Endothelial cell (in vitro differentiated cells): ENCODE data around the gene RHOH. TPM values are rescaled to one million over a fixed set of nuclear protein-coding genes. Genes with fewer than 3 reads are reported as not detected.
"Not testable (repeated sequence)": the region's sequence is repeated elsewhere in the genome, so short reads cannot be mapped to it uniquely, and the experiment has no call there.

Experiments
- DNase-seq: peaks from one replicate; pipeline ENCODE4 v3.0.0; 2021; ENCODE audit warnings: low spot score
- H3K27ac Mint-ChIP-seq: one replicate; pipeline ENCODE4 v1.8.0; 2021; ENCODE audit warnings: mixed read lengths, inconsistent platforms; ENCODE audit not compliant: unreplicated experiment
- H3K27me3 Mint-ChIP-seq: one replicate; pipeline ENCODE4 v1.8.0; 2021; ENCODE audit warnings: mild to moderate bottlenecking, moderate library complexity, mixed read lengths, inconsistent platforms; ENCODE audit not compliant: unreplicated experiment
- H3K36me3 Mint-ChIP-seq: one replicate; pipeline ENCODE4 v1.8.0; 2021; ENCODE audit warnings: mild to moderate bottlenecking, low read depth, mixed read lengths, inconsistent platforms; ENCODE audit not compliant: unreplicated experiment
- H3K4me1 Mint-ChIP-seq: one replicate; pipeline ENCODE4 v1.8.0; 2021; ENCODE audit warnings: mild to moderate bottlenecking, mixed read lengths, inconsistent platforms; ENCODE audit not compliant: unreplicated experiment
- H3K4me3 Mint-ChIP-seq: one replicate; pipeline ENCODE4 v1.8.0; 2021; ENCODE audit warnings: mild to moderate bottlenecking, mixed read lengths, inconsistent platforms; ENCODE audit not compliant: unreplicated experiment
- H3K9me3 Mint-ChIP-seq: one replicate; pipeline ENCODE4 v1.8.0; 2021; ENCODE audit warnings: mixed read lengths, inconsistent platforms; ENCODE audit not compliant: unreplicated experiment
- total RNA-seq: library from RNA; stranded (reverse); fragmentation: NEBNext Ultra II Directional; extraction: Animal tissue kit (Norgen Biotek cat#: 25700); gene quantifications from one replicate; pipeline ENCODE4 v1.2.1, GENCODE V29; 2021; ENCODE audit not compliant: unreplicated experiment
- TF ChIP-seq, protein P1 (sequence below): fragments of 200-600 bp; sonication (generic); IDR thresholded peaks from one replicate; pipeline ENCODE4 v1.5.0; 2021; ENCODE audit warnings: antibody characterized with exemption; ENCODE audit not compliant: unreplicated experiment

Gene RHOH
- total RNA-seq, 1 donor from 2014 or later = 20.4 TPM

DNA sequence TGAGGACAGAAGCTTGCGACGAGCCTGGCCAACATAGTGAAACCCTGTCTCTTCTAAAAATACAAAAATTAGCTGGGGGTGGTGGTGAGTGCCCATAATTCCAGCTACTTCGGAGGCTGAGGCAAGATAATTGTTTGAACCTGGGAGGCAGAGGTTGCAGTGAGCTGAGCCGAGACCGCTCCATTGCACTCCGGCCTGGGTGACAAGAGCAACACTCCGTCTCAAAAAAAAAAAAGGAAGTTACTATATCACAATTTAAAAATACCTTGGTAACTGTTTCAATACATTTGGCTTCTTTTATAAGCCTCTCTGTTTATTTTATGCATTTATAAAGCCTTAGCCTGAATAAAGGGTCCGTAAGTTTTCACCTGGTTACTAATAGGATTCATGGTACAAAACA lies 91.7 kb downstream of the RHOH start:
- no peak for DNase-seq
- Mint-ChIP-seq H3K36me3 (peaks cover 4% of the 10 kb centered on the region), H3K9me3 (no peaks in the 10 kb centered on the region), H3K4me1 (peaks cover 10% of the 10 kb centered on the region), H3K4me3 (no peak overlapping the region), H3K27ac (no peak overlapping the region), H3K27me3 (peaks cover 5% of the 10 kb centered on the region)
- TF ChIP-seq, protein P1, sequence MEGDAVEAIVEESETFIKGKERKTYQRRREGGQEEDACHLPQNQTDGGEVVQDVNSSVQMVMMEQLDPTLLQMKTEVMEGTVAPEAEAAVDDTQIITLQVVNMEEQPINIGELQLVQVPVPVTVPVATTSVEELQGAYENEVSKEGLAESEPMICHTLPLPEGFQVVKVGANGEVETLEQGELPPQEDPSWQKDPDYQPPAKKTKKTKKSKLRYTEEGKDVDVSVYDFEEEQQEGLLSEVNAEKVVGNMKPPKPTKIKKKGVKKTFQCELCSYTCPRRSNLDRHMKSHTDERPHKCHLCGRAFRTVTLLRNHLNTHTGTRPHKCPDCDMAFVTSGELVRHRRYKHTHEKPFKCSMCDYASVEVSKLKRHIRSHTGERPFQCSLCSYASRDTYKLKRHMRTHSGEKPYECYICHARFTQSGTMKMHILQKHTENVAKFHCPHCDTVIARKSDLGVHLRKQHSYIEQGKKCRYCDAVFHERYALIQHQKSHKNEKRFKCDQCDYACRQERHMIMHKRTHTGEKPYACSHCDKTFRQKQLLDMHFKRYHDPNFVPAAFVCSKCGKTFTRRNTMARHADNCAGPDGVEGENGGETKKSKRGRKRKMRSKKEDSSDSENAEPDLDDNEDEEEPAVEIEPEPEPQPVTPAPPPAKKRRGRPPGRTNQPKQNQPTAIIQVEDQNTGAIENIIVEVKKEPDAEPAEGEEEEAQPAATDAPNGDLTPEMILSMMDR = no peak

GRCh38 chr4:40289366-40290188 lies 92.7 kb downstream of the RHOH start:
- Mint-ChIP-seq H3K4me1 (peaks cover 10% of the 10 kb centered on the region), H3K9me3 (no peaks in the 10 kb centered on the region), H3K36me3 (peaks cover 4% of the 10 kb centered on the region), H3K27ac (no peak overlapping the region), H3K27me3 (peaks cover 5% of the 10 kb centered on the region), H3K4me3 (no peak overlapping the region)
- TF ChIP-seq, protein P1 = no peak
- no peak for DNase-seq

DNA sequence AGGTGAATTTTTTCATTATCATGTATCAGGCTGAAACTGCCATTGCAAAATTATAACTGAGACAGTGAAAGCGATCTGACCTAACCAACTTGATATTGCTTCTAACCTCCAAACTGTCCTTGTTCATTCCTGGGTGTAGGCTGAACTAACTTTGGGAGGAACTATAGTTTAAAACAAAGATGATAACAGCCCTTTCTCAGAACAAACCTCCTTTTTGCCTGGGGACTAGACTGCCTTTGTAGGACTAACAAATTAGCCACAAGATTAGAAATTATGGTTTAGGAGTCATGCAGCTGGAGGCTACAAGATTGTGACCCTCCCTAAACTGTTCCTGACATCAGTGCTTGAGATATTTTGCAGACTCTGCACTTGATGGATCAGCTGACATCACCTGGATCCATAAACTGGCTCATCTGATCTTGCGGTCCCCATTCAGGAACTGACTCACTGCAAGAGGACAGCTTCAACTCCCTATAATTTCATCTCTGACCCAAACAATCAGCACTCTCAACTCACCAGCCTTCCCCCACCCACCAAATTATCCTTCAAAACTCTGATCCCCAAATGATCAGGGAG lies 93.9 kb downstream of the RHOH start:
- DNase-seq, H3K4me3 Mint-ChIP-seq, H3K9me3 Mint-ChIP-seq, H3K27ac Mint-ChIP-seq, H3K27me3 Mint-ChIP-seq, H3K36me3 Mint-ChIP-seq, H3K4me1 Mint-ChIP-seq: not testable (repeated sequence)

DNA sequence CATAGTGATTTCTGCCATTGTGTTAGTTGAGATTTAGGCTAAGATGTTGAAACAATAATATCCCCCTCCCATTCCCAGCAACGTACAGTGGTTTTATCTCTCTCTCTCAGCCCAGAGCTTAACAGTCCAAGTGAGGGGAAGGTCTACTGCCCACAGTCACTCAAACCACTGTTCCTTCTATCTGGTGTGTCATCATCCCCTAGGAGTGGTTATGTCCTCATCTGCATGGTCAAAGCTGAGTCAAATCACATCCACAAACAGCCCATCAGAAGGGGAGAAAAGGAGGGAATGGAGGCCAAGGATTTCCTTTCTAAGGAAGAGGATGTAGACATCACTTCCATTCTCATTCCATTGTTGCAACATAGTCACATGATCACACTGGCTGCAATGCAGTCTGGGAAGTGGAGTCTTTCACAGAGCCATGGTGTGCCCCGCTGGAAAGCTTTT lies 95.5 kb downstream of the RHOH start:
- peak overlapping the region; percentile 98 for H3K27ac Mint-ChIP-seq
- H3K36me3 Mint-ChIP-seq = peaks cover 4% of the 10 kb centered on the region
- no peaks in the 10 kb centered on the region for H3K9me3 Mint-ChIP-seq
- TF ChIP-seq, protein P1 = no peak
- peak; percentile 11 for DNase-seq
- peaks cover 10% of the 10 kb centered on the region for H3K4me1 Mint-ChIP-seq
- H3K27me3 Mint-ChIP-seq = peaks cover 5% of the 10 kb centered on the region
- H3K4me3 Mint-ChIP-seq = peak overlapping the region; percentile 37

GRCh38 chr4:40294339-40294738 lies 97.5 kb downstream of the RHOH start:
- peaks cover 14% of the 10 kb centered on the region for H3K4me1 Mint-ChIP-seq
- peaks cover 4% of the 10 kb centered on the region for H3K36me3 Mint-ChIP-seq
- peaks cover 3% of the 10 kb centered on the region for H3K27me3 Mint-ChIP-seq
- H3K9me3 Mint-ChIP-seq = no peaks in the 10 kb centered on the region
- no peak overlapping the region for H3K27ac Mint-ChIP-seq
- no peak overlapping the region for H3K4me3 Mint-ChIP-seq
- no peak for DNase-seq
- TF ChIP-seq, protein P1 = no peak

DNA sequence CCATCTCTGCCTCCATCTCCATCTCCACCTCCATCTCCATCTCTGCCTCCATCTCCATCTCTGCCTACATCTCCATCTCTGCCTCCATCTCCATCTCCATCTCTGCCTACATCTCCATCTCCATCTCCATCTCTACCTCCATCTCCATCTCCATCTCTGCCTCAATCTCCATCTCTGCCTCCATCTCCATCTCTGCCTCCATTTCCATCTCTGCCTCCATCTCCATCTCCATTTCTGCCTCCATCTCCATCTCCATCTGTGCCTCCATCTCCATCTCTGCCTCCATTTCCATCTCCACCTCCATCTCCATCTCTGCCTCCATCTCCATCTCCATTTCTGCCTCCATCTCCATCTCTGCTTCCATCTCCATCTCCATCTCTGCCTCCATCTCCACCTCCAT lies 98.2 kb downstream of the RHOH start:
- not testable (repeated sequence) for H3K27ac Mint-ChIP-seq, H3K27me3 Mint-ChIP-seq, H3K9me3 Mint-ChIP-seq, DNase-seq, H3K36me3 Mint-ChIP-seq, H3K4me3 Mint-ChIP-seq, H3K4me1 Mint-ChIP-seq
